Caco-2 (cell line): ENCODE results near the gene PTPRS. TPM values are rescaled to one million over a fixed set of nuclear protein-coding genes. Genes with fewer than 3 reads are reported as not detected.

ENCODE experiments used
- BruUV-seq: library from RNA; stranded (reverse); fragments of 400-500 nt; replicated peaks from 2 replicates; lab custom pipeline; 2021; lab: Mats Ljungman, UMichigan
- CTCF ChIA-PET: fragments of 300-600 bp; sonication (Branson Sonifier 250); formaldehyde crosslinking; loops from one replicate; lab custom pipeline; 2022; ENCODE audit warnings: antibody characterized with exemption; lab: Charles Lee
- POLR2A ChIA-PET: fragments of 300-600 bp; sonication (Branson Sonifier 250); formaldehyde crosslinking; loops from one replicate; lab custom pipeline; 2022; ENCODE audit warnings: antibody characterized with exemption; lab: Charles Lee
- DNase-seq, 2 experiments: peaks; one replicate each; pipeline versions ENCODE4 v3.0.0 to v3.0.0-alpha.2; 2020 to 2022
- H3K27me3 ChIP-seq: replicated peaks from 2 replicates; pipeline ENCODE4 v1.6.0; 2011; ENCODE audit warnings: low read length; ENCODE audit not compliant: control insufficient read depth, insufficient read depth
- H3K36me3 ChIP-seq: 2 replicates; pipeline ENCODE4 v1.5.1; 2011; ENCODE audit warnings: low read length; ENCODE audit not compliant: control insufficient read depth, insufficient read depth
- H3K4me1 ChIP-seq: fragments of 250-450 bp; sonication (Bioruptor Pico); 2 replicates; pipeline ENCODE4 v1.5.1; 2020; ENCODE audit warnings: mild to moderate bottlenecking
- H3K4me3 ChIP-seq: 2 replicates; pipeline ENCODE4 v1.5.1; 2011; ENCODE audit warnings: low read depth, mild to moderate bottlenecking, control low read depth, low read length
- H3K9me3 ChIP-seq: fragments of 250-450 bp; sonication (Bioruptor Pico); 2 replicates; pipeline ENCODE4 v1.5.1; 2020; ENCODE audit warnings: mild to moderate bottlenecking, moderate library complexity
- H3K27ac Mint-ChIP-seq: one replicate; pipeline ENCODE4 v1.8.0; 2022; ENCODE audit warnings: mixed read lengths; ENCODE audit not compliant: unreplicated experiment
- H3K27me3 Mint-ChIP-seq: one replicate; pipeline ENCODE4 v1.8.0; 2022; ENCODE audit warnings: mixed read lengths; ENCODE audit not compliant: insufficient read depth, unreplicated experiment
- H3K36me3 Mint-ChIP-seq: one replicate; pipeline ENCODE4 v1.8.0; 2022; ENCODE audit warnings: mild to moderate bottlenecking, mixed read lengths; ENCODE audit not compliant: insufficient read depth, unreplicated experiment
- H3K4me1 Mint-ChIP-seq: one replicate; pipeline ENCODE4 v1.8.0; 2022; ENCODE audit warnings: low read depth, mixed read lengths; ENCODE audit not compliant: unreplicated experiment
- H3K4me3 Mint-ChIP-seq: one replicate; pipeline ENCODE4 v1.8.0; 2022; ENCODE audit warnings: mild to moderate bottlenecking, moderate library complexity, mixed read lengths; ENCODE audit not compliant: unreplicated experiment
- H3K9me3 Mint-ChIP-seq: one replicate; pipeline ENCODE4 v1.8.0; 2022; ENCODE audit warnings: mixed read lengths; ENCODE audit not compliant: unreplicated experiment
- intact Hi-C: fragments of 100-400 bp; cut with micrococcal nuclease; formaldehyde crosslinking; loops from one replicate; pipeline ENCODE4 v1.10.0; 2022; ENCODE audit not compliant: unreplicated experiment
- total RNA-seq: library from RNA; stranded (reverse); gene quantifications from 2 replicates; pipeline ENCODE4 v1.2.3, GENCODE V29; 2022
- TF ChIP-seq, protein P1 (sequence below), 2 experiments: fragments of 200-600 bp in 1 of 2; IDR thresholded peaks; 1 replicate in 1 of 2; 2 replicates in 1 of 2; pipeline versions ENCODE4 v1.5.1 to v1.8.0; 2011 to 2022; ENCODE audit warnings: antibody characterized with exemption in 1 of 2, control low read depth in 1 of 2, inconsistent platforms in 1 of 2, low read depth in 1 of 2, low read length in 1 of 2, mild to moderate bottlenecking in 1 of 2, moderate library complexity in 1 of 2; ENCODE audit not compliant: insufficient read depth in 1 of 2, severe bottlenecking in 1 of 2, unreplicated experiment in 1 of 2

PTPRS gene
- total RNA-seq, 1 experiment from 2014 or later, result 65.6 TPM

DNA sequence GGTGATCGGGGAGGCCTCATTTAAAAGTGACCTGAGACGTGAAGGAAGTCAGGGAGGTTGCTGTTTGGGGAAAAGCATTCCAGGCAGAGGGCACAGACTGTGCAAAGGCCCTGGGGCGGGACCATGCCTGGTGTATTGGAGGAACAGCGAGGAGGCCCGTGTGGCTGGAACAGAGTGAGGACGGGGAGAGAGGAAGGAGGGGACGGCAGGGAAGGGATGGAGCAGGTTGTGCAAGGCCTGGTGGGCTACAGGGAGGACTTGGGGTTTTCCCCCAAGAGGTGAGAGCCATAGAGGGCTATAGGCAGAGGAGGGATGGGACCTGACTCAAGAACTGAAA is 17.2 kb downstream of the PTPRS start:
- CTCF ChIA-PET, result interaction anchor here (0.7 kb wide), 1 partner anchor 10 kb away, joined by 4 read pairs; no protein-coding TSS in a partner anchor
- no peaks in the 10 kb centered on the region for H3K27me3 ChIP-seq
- no peaks in the 10 kb centered on the region for H3K4me1 ChIP-seq
- no TSS peak for BruUV-seq
- Mint-ChIP-seq H3K4me1 (no peaks in the 10 kb centered on the region), H3K36me3 (no peaks in the 10 kb centered on the region), H3K27me3 (no peaks in the 10 kb centered on the region), H3K9me3 (no peaks in the 10 kb centered on the region), H3K4me3 (no peak overlapping the region), H3K27ac (no peak overlapping the region)
- H3K4me3 ChIP-seq, result no peak overlapping the region
- H3K9me3 ChIP-seq, result no peaks in the 10 kb centered on the region
- TF ChIP-seq, protein P1, sequence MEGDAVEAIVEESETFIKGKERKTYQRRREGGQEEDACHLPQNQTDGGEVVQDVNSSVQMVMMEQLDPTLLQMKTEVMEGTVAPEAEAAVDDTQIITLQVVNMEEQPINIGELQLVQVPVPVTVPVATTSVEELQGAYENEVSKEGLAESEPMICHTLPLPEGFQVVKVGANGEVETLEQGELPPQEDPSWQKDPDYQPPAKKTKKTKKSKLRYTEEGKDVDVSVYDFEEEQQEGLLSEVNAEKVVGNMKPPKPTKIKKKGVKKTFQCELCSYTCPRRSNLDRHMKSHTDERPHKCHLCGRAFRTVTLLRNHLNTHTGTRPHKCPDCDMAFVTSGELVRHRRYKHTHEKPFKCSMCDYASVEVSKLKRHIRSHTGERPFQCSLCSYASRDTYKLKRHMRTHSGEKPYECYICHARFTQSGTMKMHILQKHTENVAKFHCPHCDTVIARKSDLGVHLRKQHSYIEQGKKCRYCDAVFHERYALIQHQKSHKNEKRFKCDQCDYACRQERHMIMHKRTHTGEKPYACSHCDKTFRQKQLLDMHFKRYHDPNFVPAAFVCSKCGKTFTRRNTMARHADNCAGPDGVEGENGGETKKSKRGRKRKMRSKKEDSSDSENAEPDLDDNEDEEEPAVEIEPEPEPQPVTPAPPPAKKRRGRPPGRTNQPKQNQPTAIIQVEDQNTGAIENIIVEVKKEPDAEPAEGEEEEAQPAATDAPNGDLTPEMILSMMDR (IDR thresholded peaks at IDR 0.05; ENCODE audit: insufficient read depth in 1 of 2, low read depth in 1 of 2, low read length in 1 of 2, severe bottlenecking in 1 of 2, unreplicated experiment in 1 of 2), result no peak
- intact Hi-C loops, result no loop called here
- no peak for DNase-seq
- POLR2A ChIA-PET, result no interaction called here
- no peaks in the 10 kb centered on the region for H3K36me3 ChIP-seq

DNA sequence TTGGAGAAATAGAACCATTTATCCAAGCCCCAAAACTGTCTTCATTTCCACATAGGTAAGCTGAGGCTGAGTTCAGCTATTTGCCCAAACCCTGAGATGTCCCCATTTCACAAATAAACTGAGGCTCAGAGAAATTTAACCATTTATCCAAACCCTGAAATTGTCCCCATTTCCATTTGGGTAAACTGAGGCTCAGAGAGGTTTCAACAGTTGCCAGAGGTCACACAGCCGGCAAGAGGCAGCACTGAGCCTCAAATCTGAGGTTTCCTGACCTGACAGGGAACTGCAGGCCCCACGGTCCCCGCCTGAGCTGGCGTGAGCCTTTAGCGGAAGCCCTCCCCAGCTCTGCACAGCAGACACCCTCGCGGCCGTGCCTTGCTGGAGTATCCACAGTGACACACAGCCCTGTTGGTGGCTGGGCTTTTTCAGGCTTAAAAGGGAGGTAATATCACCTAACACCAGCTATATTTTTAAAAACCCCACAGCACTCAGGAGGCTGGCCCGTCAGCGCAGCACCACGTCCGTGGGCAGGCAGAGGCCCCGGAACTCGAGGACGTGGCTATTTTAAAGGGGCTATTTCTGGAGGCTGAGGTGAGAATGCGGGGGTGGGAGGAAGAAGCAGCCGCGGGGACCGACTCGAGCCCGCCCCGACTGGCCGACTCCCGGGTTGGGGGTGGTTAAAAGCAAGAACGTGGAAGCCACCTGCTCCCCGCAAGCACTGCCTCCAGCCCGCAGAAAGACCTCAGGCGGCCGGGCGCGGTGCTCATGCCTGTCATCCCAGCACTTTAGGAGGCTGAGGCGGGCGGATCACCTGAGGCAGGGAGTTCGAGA is 18.5 kb downstream of the PTPRS start:
- Mint-ChIP-seq H3K27me3 (no peaks in the 10 kb centered on the region), H3K27ac (no peak overlapping the region), H3K4me1 (no peaks in the 10 kb centered on the region), H3K36me3 (no peaks in the 10 kb centered on the region), H3K9me3 (no peaks in the 10 kb centered on the region), H3K4me3 (no peak overlapping the region)
- H3K4me1 ChIP-seq, result no peaks in the 10 kb centered on the region
- no peaks in the 10 kb centered on the region for H3K27me3 ChIP-seq
- TF ChIP-seq, protein P1 (IDR thresholded peaks at IDR 0.05; ENCODE audit: insufficient read depth in 1 of 2, low read depth in 1 of 2, low read length in 1 of 2, severe bottlenecking in 1 of 2, unreplicated experiment in 1 of 2), result no peak
- no peaks in the 10 kb centered on the region for H3K36me3 ChIP-seq
- POLR2A ChIA-PET, result interaction anchor here (0.7 kb wide), 1 partner anchor 22 kb away, joined by 8 read pairs; no protein-coding TSS in a partner anchor
- H3K4me3 ChIP-seq, result no peak overlapping the region
- no peak for DNase-seq
- no TSS peak for BruUV-seq
- CTCF ChIA-PET, result no interaction called here
- no peaks in the 10 kb centered on the region for H3K9me3 ChIP-seq
- intact Hi-C loops, result no loop called here

DNA sequence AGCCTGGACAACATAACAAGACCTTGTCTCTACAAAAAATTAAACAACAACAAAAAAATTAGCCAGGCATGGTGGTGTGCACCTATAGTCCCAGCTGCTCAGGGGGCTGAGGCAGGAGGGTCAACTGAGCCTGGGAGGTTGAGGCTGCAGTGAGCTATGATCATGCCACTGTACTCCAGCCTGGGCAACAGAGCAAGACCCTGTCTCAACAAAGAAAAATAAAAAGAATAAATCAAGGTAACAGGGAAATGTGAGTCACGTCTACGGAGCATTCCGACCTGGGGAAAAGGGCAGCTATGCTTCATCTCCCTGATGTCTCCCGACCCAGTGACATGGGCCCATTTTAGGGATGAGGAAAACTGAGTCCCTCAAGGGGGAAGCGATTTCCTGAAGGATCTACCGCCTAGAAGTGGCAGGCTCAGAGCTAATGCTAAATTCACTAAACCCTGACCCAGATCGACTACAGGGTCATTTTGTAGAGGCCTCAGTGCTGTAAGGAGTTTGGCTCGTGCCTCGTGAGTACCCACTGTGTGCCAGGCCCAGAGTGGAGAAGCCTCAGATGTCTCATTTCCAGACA is 19.5 kb downstream of the PTPRS start:
- Histone ChIP-seq H3K9me3 (no peaks in the 10 kb centered on the region), H3K36me3 (no peaks in the 10 kb centered on the region), H3K27me3 (no peaks in the 10 kb centered on the region), H3K4me3 (no peak overlapping the region), H3K4me1 (no peaks in the 10 kb centered on the region)
- intact Hi-C loops, result no loop called here
- ChIA-PET CTCF (no interaction called here), POLR2A (no interaction called here)
- no peaks in the 10 kb centered on the region for H3K4me1 Mint-ChIP-seq
- H3K36me3 Mint-ChIP-seq, result no peaks in the 10 kb centered on the region
- TF ChIP-seq, protein P1 (IDR thresholded peaks at IDR 0.05; ENCODE audit: insufficient read depth in 1 of 2, low read depth in 1 of 2, low read length in 1 of 2, severe bottlenecking in 1 of 2, unreplicated experiment in 1 of 2), result no peak
- no peaks in the 10 kb centered on the region for H3K9me3 Mint-ChIP-seq
- H3K4me3 Mint-ChIP-seq, result no peak overlapping the region
- no peak overlapping the region for H3K27ac Mint-ChIP-seq
- no peak for DNase-seq
- no peaks in the 10 kb centered on the region for H3K27me3 Mint-ChIP-seq
- BruUV-seq, result no TSS peak
